HEK293 (cell line): ENCODE measurements around the gene CNNM1.

Experiments used
- CTCF ChIA-PET: fragments of 350-600 bp; formaldehyde crosslinking; extraction: SDS; loops from one replicate; lab custom pipeline; 2021; ENCODE audit warnings: antibody characterized with exemption; lab: Yijun Ruan, JAX
- POLR2A ChIA-PET: fragments of 300-600 bp; formaldehyde crosslinking; extraction: SDS; loops from one replicate; lab custom pipeline; 2020; ENCODE audit warnings: antibody characterized with exemption, inconsistent platforms; lab: Yijun Ruan, JAX
- H3K27ac ChIP-seq: fragments of 200-500 bp; sonication (Bioruptor generic); 2 replicates; pipeline ENCODE4 v1.5.1; 2014; ENCODE audit warnings: low read depth, low read length, control low read depth, inconsistent platforms; ENCODE audit errors: extremely low read depth
- H3K36me3 ChIP-seq, 2 experiments: fragments of 200-500 bp in 1 of 2; sonication (Bioruptor generic) in 1 of 2; 1 replicate in 1 of 2; 2 replicates in 1 of 2; pipeline ENCODE4 v1.5.1; 2014 to 2017; ENCODE audit warnings: inconsistent platforms in 2 of 2, low read length in 2 of 2; ENCODE audit not compliant: control insufficient read depth in 2 of 2, insufficient read depth in 1 of 2
- H3K4me1 ChIP-seq: fragments of 200-500 bp; sonication (Bioruptor generic); 2 replicates; pipeline ENCODE4 v1.5.1; 2014; ENCODE audit warnings: mild to moderate bottlenecking, low read length, inconsistent platforms; ENCODE audit not compliant: control insufficient read depth, insufficient read depth
- H3K4me3 ChIP-seq: 2 replicates; pipeline ENCODE4 v1.5.1; 2011; ENCODE audit warnings: low read depth, mild to moderate bottlenecking, control low read depth, low read length, moderate library complexity
- H3K9me3 ChIP-seq: fragments of 200-500 bp; sonication (Bioruptor generic); 2 replicates; pipeline ENCODE4 v1.5.1; 2014; ENCODE audit warnings: low read depth, low read length, inconsistent platforms; ENCODE audit not compliant: control insufficient read depth, insufficient read depth
- GLIS2 ChIP-seq: fragments of 450-650 bp; formaldehyde crosslinking; IDR thresholded peaks from 2 replicates; pipeline ENCODE4 v1.5.1; 2016; ENCODE audit warnings: missing biosample characterization, missing genetic modification characterization
- ZFP37 ChIP-seq: fragments of 450-650 bp; formaldehyde crosslinking; IDR thresholded peaks from 2 replicates; pipeline ENCODE4 v1.5.1; 2016; ENCODE audit warnings: missing biosample characterization, missing genetic modification characterization
- ZNF121 ChIP-seq: fragments of 450-650 bp; formaldehyde crosslinking; IDR thresholded peaks from 2 replicates; pipeline ENCODE4 v1.5.1; 2016; ENCODE audit warnings: missing biosample characterization, missing genetic modification characterization
- ZNF146 ChIP-seq: fragments of 450-650 bp; formaldehyde crosslinking; IDR thresholded peaks from 2 replicates; pipeline ENCODE4 v1.5.1; 2016; ENCODE audit warnings: missing biosample characterization, missing genetic modification characterization
- ZNF214 ChIP-seq: fragments of 450-650 bp; formaldehyde crosslinking; IDR thresholded peaks from 2 replicates; pipeline ENCODE4 v1.5.1; 2017; ENCODE audit warnings: missing biosample characterization, mild to moderate bottlenecking, missing genetic modification characterization, borderline replicate concordance
- ZNF248 ChIP-seq: fragments of 450-650 bp; formaldehyde crosslinking; IDR thresholded peaks from 2 replicates; pipeline ENCODE4 v1.5.1; 2017; ENCODE audit warnings: missing biosample characterization, missing genetic modification characterization
- ZNF274 ChIP-seq, 2 experiments: fragments of 200-500 bp in 1 of 2; fragments of 450-650 bp in 1 of 2; sonication (Bioruptor generic) in 1 of 2; formaldehyde crosslinking in 1 of 2; IDR thresholded peaks; 2 replicates each; pipeline versions ENCODE4 v1.5.1 to v1.6.1; 2014 to 2016; ENCODE audit warnings: borderline replicate concordance in 1 of 2, inconsistent platforms in 1 of 2, low read length in 1 of 2, missing biosample characterization in 1 of 2, missing genetic modification characterization in 1 of 2
- ZNF335 ChIP-seq: fragments of 450-650 bp; formaldehyde crosslinking; conservative IDR thresholded peaks from 2 replicates; pipeline ENCODE4 v1.5.1; 2016; ENCODE audit warnings: missing biosample characterization, missing genetic modification characterization
- ZNF391 ChIP-seq: fragments of 450-650 bp; formaldehyde crosslinking; IDR thresholded peaks from 2 replicates; pipeline ENCODE4 v1.5.1; 2016; ENCODE audit warnings: low read depth, missing biosample characterization, missing genetic modification characterization, borderline replicate concordance
- ZNF398 ChIP-seq: fragments of 450-650 bp; formaldehyde crosslinking; IDR thresholded peaks from 2 replicates; pipeline ENCODE4 v1.5.1; 2017; ENCODE audit warnings: missing biosample characterization, missing genetic modification characterization
- ZNF529 ChIP-seq: fragments of 450-650 bp; formaldehyde crosslinking; IDR thresholded peaks from 2 replicates; pipeline ENCODE4 v1.5.1; 2017; ENCODE audit warnings: missing genetic modification characterization, missing biosample characterization; ENCODE audit not compliant: insufficient replicate concordance
- ZNF549 ChIP-seq: fragments of 450-650 bp; IDR thresholded peaks from 2 replicates; pipeline ENCODE4 v1.5.1; 2018; ENCODE audit warnings: missing biosample characterization, missing genetic modification characterization, mild to moderate bottlenecking, inconsistent platforms, moderate library complexity
- ZNF585B ChIP-seq: fragments of 450-650 bp; formaldehyde crosslinking; IDR thresholded peaks from 2 replicates; pipeline ENCODE4 v1.5.1; 2016; ENCODE audit warnings: missing biosample characterization, missing genetic modification characterization
- ZNF677 ChIP-seq: fragments of 450-650 bp; IDR thresholded peaks from 2 replicates; pipeline ENCODE4 v1.5.0; 2018; ENCODE audit warnings: missing biosample characterization, mild to moderate bottlenecking, missing genetic modification characterization, moderate library complexity
- ZXDB ChIP-seq: fragments of 450-650 bp; formaldehyde crosslinking; IDR thresholded peaks from 2 replicates; pipeline ENCODE4 v1.5.1; 2016; ENCODE audit warnings: missing biosample characterization, missing genetic modification characterization
- TF ChIP-seq, protein P1 (sequence below): fragments of 450-650 bp; formaldehyde crosslinking; IDR thresholded peaks from 2 replicates; pipeline ENCODE4 v1.5.1; 2016; ENCODE audit warnings: missing biosample characterization, missing genetic modification characterization
- TF ChIP-seq, protein P2 (sequence below): fragments of 450-650 bp; formaldehyde crosslinking; IDR thresholded peaks from 2 replicates; pipeline ENCODE4 v1.5.1; 2016; ENCODE audit warnings: missing biosample characterization, missing genetic modification characterization
- TF ChIP-seq, protein P3 (sequence below): fragments of 450-650 bp; formaldehyde crosslinking; IDR thresholded peaks from 2 replicates; pipeline ENCODE4 v1.5.1; 2016; ENCODE audit warnings: missing biosample characterization, missing genetic modification characterization
- TF ChIP-seq, protein P4 (sequence below): fragments of 450-650 bp; formaldehyde crosslinking; IDR thresholded peaks from 2 replicates; pipeline ENCODE4 v1.5.1; 2016; ENCODE audit warnings: missing biosample characterization, missing genetic modification characterization

Gene CNNM1

DNA sequence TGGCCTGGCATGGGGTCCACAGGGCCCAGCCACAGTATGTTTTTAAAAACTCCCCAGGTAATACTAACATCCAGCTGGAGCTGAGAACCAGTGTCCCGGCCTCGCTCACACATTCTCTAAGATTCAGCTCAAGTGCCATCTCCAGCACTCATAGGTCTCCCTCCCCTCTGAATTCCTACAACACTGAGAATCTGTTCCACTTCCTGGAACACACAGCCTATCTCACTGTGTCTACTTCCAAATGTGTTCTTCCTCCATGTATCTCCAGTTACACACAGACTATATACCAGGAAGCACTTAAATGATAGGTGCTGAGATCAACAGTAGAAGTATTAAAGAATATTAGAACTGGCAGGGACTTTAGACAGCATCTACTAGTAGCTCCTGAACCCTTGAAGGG lies 90.5 kb downstream of the CNNM1 start:
- no peak overlapping the region for H3K4me3 ChIP-seq
- H3K9me3 ChIP-seq: no peaks in the 10 kb centered on the region
- ChIA-PET POLR2A (interaction anchor here (3.1 kb wide), 1 partner anchor 11 kb away, joined by 14 read pairs; the partner anchor contains the start of gene GOT1), CTCF (interaction anchor here (1.8 kb wide), 1 partner anchor 16 kb away, joined by 7 read pairs; no protein-coding TSS in a partner anchor)
- H3K36me3 ChIP-seq: peaks cover 13 to 40% of the 10 kb centered on the region in 2 experiments
- no peak overlapping the region for H3K27ac ChIP-seq
- no peaks in the 10 kb centered on the region for H3K4me1 ChIP-seq
- TF ChIP-seq ZNF335 (tag by site-specific recombination) (no peak), ZNF398 (tag by site-specific recombination) (no peak), ZNF146 (tag by site-specific recombination) (no peak), ZNF585B (tag by site-specific recombination) (no peak), ZNF274 (IDR thresholded peaks at IDR 0.05; ENCODE audit: low read length) (no peak), ZNF274 (tag by site-specific recombination; IDR thresholded peaks at IDR 0.05; ENCODE audit: borderline replicate concordance) (no peak), GLIS2 (tag by site-specific recombination) (no peak), ZNF529 (tag by site-specific recombination) (no peak), ZNF391 (tag by site-specific recombination) (no peak), ZNF214 (no peak), ZNF248 (no peak), ZNF677 (tag by site-specific recombination) (no peak), ZFP37 (no peak), ZNF549 (tag by site-specific recombination) (no peak), ZNF121 (tag by site-specific recombination) (no peak), ZXDB (no peak)
- TF ChIP-seq, protein P1, sequence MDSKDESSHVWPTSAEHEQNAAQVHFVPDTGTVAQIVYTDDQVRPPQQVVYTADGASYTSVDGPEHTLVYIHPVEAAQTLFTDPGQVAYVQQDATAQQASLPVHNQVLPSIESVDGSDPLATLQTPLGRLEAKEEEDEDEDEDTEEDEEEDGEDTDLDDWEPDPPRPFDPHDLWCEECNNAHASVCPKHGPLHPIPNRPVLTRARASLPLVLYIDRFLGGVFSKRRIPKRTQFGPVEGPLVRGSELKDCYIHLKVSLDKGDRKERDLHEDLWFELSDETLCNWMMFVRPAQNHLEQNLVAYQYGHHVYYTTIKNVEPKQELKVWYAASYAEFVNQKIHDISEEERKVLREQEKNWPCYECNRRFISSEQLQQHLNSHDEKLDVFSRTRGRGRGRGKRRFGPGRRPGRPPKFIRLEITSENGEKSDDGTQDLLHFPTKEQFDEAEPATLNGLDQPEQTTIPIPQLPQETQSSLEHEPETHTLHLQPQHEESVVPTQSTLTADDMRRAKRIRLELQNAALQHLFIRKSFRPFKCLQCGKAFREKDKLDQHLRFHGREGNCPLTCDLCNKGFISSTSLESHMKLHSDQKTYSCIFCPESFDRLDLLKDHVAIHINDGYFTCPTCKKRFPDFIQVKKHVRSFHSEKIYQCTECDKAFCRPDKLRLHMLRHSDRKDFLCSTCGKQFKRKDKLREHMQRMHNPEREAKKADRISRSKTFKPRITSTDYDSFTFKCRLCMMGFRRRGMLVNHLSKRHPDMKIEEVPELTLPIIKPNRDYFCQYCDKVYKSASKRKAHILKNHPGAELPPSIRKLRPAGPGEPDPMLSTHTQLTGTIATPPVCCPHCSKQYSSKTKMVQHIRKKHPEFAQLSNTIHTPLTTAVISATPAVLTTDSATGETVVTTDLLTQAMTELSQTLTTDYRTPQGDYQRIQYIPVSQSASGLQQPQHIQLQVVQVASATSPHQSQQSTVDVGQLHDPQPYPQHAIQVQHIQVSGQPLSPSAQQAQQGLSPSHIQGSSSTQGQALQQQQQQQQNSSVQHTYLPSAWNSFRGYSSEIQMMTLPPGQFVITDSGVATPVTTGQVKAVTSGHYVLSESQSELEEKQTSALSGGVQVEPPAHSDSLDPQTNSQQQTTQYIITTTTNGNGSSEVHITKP (tag by site-specific recombination): no peak
- TF ChIP-seq, protein P2, sequence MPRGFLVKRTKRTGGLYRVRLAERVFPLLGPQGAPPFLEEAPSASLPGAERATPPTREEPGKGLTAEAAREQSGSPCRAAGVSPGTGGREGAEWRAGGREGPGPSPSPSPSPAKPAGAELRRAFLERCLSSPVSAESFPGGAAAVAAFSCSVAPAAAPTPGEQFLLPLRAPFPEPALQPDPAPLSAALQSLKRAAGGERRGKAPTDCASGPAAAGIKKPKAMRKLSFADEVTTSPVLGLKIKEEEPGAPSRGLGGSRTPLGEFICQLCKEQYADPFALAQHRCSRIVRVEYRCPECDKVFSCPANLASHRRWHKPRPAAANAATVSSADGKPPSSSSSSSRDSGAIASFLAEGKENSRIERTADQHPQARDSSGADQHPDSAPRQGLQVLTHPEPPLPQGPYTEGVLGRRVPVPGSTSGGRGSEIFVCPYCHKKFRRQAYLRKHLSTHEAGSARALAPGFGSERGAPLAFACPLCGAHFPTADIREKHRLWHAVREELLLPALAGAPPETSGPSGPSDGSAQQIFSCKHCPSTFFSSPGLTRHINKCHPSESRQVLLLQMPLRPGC: no peak
- TF ChIP-seq, protein P3, sequence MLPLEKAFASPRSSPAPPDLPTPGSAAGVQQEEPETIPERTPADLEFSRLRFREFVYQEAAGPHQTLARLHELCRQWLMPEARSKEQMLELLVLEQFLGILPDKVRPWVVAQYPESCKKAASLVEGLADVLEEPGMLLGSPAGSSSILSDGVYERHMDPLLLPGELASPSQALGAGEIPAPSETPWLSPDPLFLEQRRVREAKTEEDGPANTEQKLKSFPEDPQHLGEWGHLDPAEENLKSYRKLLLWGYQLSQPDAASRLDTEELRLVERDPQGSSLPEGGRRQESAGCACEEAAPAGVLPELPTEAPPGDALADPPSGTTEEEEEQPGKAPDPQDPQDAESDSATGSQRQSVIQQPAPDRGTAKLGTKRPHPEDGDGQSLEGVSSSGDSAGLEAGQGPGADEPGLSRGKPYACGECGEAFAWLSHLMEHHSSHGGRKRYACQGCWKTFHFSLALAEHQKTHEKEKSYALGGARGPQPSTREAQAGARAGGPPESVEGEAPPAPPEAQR (tag by site-specific recombination): no peak
- TF ChIP-seq, protein P4, sequence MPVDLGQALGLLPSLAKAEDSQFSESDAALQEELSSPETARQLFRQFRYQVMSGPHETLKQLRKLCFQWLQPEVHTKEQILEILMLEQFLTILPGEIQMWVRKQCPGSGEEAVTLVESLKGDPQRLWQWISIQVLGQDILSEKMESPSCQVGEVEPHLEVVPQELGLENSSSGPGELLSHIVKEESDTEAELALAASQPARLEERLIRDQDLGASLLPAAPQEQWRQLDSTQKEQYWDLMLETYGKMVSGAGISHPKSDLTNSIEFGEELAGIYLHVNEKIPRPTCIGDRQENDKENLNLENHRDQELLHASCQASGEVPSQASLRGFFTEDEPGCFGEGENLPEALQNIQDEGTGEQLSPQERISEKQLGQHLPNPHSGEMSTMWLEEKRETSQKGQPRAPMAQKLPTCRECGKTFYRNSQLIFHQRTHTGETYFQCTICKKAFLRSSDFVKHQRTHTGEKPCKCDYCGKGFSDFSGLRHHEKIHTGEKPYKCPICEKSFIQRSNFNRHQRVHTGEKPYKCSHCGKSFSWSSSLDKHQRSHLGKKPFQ (tag by site-specific recombination): no peak
